ENCODE results near the gene ZNF22.
"Not testable (repeated sequence)": the region's sequence is repeated elsewhere in the genome, so short reads cannot be mapped to it uniquely, and the experiment has no call there.

The ZNF22 gene

GRCh38 chr10:45006276-45007030 is 5.7 kb downstream of the ZNF22 start:
- H3K27me3 ChIP-seq = no peaks in the 10 kb centered on the region
- no peak for DNase-seq
- no peak overlapping the region for H3K4me3 ChIP-seq (ENCODE audit: low read depth, low read length)
- no peaks in the 10 kb centered on the region for H3K9me3 ChIP-seq
- no peak for TF ChIP-seq CTCF (IDR thresholded peaks at IDR 0.05; ENCODE audit: low read depth, low read length)
- H3K36me3 ChIP-seq = peaks cover 17% of the 10 kb centered on the region
- no peaks in the 10 kb centered on the region for H3K4me1 ChIP-seq

- H3K4me1 ChIP-seq = no peaks in the 10 kb centered on the region
- peak; percentile 30 for DNase-seq
- H3K36me3 ChIP-seq = peaks cover 11% of the 10 kb centered on the region
- no peak overlapping the region for H3K4me3 ChIP-seq (ENCODE audit: low read depth, low read length)
- no peaks in the 10 kb centered on the region for H3K9me3 ChIP-seq
- no peaks in the 10 kb centered on the region for H3K27me3 ChIP-seq
- peak; percentile 79 for TF ChIP-seq CTCF (IDR thresholded peaks at IDR 0.05; ENCODE audit: low read depth, low read length)
These were observed 7.9 kb downstream of the ZNF22 start for GRCh38 chr10:45008524-45009161.

GRCh38 chr10:45014557-45014956 is 13.8 kb downstream of the ZNF22 start:
- not testable (repeated sequence) for H3K4me3 ChIP-seq (ENCODE audit: low read depth, low read length); H3K36me3 ChIP-seq; H3K4me1 ChIP-seq; H3K27me3 ChIP-seq; DNase-seq; H3K9me3 ChIP-seq

- no peaks in the 10 kb centered on the region for H3K4me1 ChIP-seq
- TF ChIP-seq CTCF (IDR thresholded peaks at IDR 0.05; ENCODE audit: low read depth, low read length) = no peak
- H3K4me3 ChIP-seq (ENCODE audit: low read depth, low read length) = no peak overlapping the region
- no peaks in the 10 kb centered on the region for H3K9me3 ChIP-seq
- H3K36me3 ChIP-seq = no peaks in the 10 kb centered on the region
- H3K27me3 ChIP-seq = no peaks in the 10 kb centered on the region
- no peak for DNase-seq
These were observed 14.9 kb downstream of the ZNF22 start for GRCh38 chr10:45015590-45015989.

GRCh38 chr10:45023426-45023825 is 22.7 kb downstream of the ZNF22 start:
- H3K4me1 ChIP-seq = no peaks in the 10 kb centered on the region
- TF ChIP-seq CTCF (IDR thresholded peaks at IDR 0.05; ENCODE audit: low read depth, low read length) = no peak
- H3K4me3 ChIP-seq (ENCODE audit: low read depth, low read length) = no peak overlapping the region
- DNase-seq = no peak
- H3K36me3 ChIP-seq = no peaks in the 10 kb centered on the region
- no peaks in the 10 kb centered on the region for H3K9me3 ChIP-seq
- H3K27me3 ChIP-seq = no peaks in the 10 kb centered on the region

GRCh38 chr10:45034301-45034700 is 33.6 kb downstream of the ZNF22 start:
- Histone ChIP-seq H3K36me3 (no peaks in the 10 kb centered on the region), H3K4me3 (ENCODE audit: low read depth, low read length) (no peak overlapping the region), H3K4me1 (no peaks in the 10 kb centered on the region), H3K27me3 (no peaks in the 10 kb centered on the region), H3K9me3 (no peaks in the 10 kb centered on the region)
- no peak for DNase-seq
- no peak for TF ChIP-seq CTCF (IDR thresholded peaks at IDR 0.05; ENCODE audit: low read depth, low read length)

Measured in BE2C (cell line).